HG02759 (cell line): ENCODE measurements around the gene CHD5.

ENCODE experiments used
- ATAC-seq: cut with Tn5 transposase; IDR thresholded peaks from one replicate; pipeline ENCODE4 v1.9.1; 2021; ENCODE audit warnings: mild to moderate bottlenecking, moderate library complexity; ENCODE audit not compliant: unreplicated experiment

CHD5 gene

GRCh38 chr1:6154525-6155319 lies 25.4 kb downstream of the CHD5 start:
- no peak for ATAC-seq

DNA sequence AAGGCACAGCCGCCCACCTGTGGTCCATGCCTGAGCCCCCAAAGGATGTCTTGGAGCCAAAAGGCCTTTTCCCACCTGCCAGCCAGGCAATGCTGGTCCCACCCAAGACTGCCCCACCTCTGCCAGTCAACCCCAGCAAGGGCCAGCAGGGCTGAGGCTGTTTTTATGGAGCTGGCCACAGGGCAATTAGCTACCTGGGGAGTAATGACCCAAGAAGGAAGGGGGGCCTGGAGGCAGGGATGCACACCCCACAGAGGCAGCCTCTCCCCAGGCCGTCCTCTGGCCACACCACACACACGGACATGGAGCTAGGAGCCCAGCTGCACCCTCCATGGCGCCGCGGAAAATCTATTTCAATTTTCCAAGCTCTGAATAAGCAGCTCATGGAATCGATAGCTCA lies 27.2 kb downstream of the CHD5 start:
- ATAC-seq, result no peak

GRCh38 chr1:6152181-6152580 lies 27.9 kb downstream of the CHD5 start:
- no peak for ATAC-seq

DNA sequence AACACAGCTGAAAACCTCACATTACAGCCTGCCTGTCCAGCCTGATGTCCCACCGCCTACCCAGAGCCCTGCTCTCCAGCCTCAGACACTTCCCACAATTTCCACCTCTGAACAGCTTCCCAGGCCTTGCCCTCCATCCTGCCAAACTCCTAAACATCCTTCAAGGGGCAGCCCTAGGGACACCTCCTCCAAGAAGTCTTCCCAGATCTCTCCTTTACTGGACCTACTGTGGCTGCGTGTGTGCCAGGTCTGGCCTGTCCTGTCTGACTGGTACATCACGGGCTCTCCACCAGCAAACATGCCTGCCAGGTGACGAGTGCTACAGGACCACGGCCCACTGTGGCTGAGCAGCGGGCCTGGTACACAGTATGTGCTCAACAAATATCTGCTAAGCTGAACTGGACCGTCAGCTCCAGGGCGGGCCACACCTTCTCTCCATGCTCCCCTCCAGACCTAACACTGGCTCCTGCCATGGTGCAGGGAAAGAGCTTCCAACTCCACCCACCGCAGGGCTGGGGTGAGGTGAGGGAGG lies 28.8 kb downstream of the CHD5 start:
- no peak for ATAC-seq

GRCh38 chr1:6150006-6150938 lies 29.8 kb downstream of the CHD5 start:
- ATAC-seq, result no peak

GRCh38 chr1:6149597-6149996 lies 30.5 kb downstream of the CHD5 start:
- no peak for ATAC-seq

DNA sequence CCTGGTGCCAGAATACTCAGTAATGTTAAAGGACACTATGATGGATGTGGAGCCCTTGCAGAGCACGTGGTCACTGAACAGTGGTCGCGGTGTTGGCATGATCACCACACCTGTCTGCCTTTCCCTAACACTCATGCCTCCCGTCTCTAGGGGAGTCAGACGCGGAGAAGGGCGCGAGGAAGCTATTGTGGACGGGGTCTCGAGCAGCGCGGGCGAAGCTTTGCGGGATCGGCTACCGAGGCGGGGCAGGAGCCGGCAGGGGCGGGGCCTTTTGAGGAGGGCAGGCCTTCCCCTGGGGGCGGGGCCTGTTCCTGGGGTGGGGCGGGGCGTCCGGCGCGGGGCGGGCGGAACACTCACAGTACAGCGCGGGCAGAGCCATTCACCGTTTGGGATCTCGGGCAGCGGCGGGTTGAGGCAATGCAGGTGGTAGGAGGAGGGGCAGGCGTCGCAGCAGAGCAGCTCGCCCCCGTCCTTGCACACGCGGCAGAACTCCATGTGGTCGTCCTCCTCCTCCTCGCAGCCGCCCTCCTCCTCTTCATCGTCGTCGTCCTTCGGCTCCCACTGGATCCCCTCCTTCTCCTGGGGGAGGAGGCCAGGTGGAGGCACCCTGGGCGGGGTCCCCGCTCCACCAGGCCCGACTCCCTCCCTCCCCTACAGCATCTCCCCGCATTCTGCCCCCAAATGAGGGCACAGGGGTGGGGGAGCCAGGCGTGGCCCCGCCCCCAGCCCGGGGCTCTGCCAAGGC lies 31.5 kb downstream of the CHD5 start:
- no peak for ATAC-seq

- no peak for ATAC-seq
Measured at GRCh38 chr1:6145864-6146410, 34.2 kb downstream of the CHD5 start.

DNA sequence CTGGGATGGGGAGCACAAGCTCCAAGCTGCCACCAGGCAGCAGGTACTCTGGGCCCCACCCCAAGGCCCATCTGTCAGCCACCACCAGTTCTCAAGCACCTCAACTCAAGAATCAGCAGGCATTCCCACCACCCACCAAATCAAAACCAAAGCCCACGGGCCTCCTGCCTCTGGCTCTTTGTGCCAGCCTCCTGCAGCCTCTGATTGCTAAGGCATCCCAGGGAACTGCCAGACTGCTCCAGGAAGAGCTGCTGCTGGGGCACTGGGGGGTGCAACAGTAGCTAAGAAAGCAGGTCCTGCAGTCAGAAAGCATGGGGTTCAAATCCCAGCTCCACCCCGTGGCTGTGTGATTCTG lies 34.7 kb downstream of the CHD5 start:
- no peak for ATAC-seq

DNA sequence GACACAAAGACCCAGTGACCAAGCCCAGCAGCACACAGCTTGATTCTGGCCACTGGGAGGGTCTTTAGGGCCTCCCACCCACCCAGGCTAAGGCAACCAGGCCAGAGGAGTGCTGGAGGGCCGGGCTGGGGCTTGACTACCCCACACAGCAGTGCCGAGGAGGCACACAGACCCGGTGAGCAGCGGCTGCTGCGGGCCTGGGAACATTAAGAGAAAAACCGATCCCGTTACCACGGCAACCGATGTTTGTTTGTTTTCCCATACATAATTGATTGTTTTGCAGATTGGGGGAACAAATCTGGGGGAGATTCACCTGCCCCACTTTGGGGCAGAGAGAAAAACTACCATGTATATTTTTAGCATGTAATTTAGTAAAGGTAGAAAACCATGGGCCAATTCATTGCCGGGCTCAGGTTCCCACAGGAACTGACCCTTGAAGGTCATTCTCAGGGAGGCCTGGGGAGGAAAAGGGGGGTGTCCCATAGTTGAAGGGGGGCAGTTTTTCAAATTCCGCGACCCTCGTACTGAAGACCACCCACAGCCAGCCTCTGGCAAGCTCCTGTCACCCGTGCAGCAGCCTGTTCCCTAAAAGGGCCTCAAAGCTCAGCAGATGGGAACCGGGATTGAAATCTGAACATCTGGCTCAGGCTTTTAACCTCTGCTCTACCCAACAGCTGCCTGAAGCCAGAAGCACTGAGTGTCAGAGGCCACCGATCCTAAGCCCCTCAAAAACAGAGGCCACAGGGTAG lies 35.3 kb downstream of the CHD5 start:
- no peak for ATAC-seq

- no peak for ATAC-seq
Measured at GRCh38 chr1:6144175-6144574, 35.9 kb downstream of the CHD5 start.

GRCh38 chr1:6143395-6143794 lies 36.7 kb downstream of the CHD5 start:
- ATAC-seq, result no peak

- ATAC-seq, result no peak
Measured at GRCh38 chr1:6142734-6143133, 37.4 kb downstream of the CHD5 start.

DNA sequence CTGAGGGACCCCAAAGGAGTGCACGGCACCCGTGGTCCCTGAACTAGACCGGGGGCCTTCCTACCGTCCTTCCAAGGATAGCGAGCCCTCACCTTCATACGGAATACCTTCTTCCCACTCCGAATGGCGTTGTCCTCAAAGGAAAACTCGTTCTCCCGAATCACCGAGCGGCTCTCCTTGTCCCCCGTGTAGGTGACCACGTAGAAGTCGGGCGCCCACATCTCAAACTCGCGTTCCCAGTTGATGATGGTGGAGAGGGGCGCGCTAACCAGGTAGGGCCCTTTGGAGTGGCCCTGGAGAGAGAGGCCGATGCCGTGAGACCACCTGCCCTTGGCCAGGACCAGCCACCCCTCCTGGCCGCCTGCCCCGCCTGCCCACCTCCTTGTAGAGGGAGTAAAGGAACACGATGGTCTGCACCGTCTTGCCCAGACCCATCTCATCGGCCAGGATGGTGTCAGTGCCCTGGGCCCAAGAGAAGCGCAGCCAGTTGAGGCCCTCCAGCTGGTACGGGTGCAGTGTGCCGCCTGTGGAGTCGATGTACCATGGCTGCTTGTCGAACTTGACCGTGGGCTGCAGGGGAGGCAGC lies 38.0 kb downstream of the CHD5 start:
- no peak for ATAC-seq

DNA sequence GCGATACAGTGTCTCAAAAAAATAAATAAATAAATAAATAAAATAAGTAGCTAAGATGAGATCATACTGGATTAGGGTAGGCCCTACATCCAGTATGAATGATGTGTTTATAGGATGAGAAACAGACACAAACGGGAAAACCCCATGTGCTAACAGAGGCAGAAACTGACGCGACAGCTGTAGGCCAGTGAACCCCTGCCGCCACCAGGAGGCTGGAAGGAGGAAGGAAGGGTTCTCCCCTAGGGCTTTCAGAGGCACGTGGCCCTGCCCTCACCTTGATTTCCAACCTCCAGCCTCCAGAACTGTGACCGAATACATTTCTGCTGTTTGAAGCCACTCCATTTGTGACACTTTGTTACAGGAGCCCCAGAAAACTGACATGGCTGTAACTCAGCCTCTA lies 38.5 kb downstream of the CHD5 start:
- no peak for ATAC-seq

DNA sequence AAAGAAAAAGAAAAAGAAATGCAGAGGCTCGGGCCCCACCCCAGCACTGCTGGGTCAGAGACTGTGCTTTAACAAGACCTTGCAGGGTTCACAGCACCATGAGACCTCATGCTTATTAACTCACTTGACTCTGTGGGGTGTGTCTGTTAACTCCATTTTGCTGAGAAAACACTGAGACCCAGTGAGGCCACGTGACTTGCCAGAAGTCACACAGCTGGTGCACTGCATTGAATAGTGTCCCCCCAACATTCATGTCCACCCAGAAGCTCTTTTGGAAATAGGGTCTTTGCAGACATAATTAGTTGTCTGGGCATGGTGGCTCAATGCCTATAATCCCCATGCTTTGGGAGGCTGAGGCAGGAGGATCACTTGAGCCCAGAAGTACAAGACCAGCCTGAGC lies 39.7 kb downstream of the CHD5 start:
- ATAC-seq, result no peak

DNA sequence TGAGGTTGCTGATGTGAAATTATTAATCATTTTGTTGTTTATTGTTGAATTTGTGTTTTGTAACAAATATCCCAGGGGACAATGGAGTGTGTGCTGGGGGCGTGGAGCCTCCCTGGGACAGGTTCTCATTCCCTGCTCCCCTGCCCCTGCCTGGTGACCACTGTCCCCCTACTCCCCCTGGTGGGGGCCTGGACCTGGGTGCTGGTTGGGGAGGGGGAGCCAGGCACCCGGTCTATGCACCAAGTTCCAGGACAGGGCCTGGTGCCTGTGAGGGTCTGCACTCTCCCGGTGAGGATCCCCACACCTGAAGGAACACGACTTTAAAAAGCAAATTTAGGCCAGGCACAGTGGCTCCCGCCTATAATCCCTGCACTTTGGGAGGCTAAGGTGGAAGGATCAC lies 42.4 kb downstream of the CHD5 start:
- no peak for ATAC-seq

DNA sequence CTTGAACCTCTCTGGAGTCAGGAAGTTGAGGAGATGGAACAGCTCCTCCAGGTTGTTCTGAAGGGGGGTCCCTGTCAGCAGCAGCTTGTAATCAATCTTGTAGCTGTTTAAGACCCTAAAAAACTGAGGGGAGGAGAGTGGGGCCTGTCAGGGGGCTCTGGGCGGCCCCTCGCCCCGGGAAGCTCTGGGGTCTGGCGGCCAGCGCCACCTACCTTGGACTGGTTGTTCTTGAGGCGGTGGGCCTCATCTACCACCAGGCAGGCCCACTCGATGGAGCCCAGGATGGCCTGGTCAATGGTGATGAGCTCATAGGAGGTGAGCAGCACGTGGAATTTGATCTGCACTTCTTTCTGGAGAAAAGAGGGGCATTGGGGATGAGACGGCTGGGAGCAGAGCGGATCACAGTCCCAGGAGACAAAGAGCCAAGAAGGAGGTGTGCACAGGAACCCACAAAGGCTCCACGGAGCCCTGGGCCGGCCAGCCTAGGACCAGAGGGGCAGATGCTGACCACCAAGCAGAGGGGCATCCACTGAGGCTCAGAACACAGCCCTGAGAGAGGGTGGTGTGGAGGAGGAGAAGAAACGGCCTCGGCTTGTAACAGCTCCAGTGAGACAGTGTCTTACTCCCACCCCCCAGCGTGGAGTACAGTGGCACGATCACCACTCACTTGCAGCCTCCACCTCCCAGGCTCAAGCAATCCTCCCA lies 43.5 kb downstream of the CHD5 start:
- ATAC-seq, result no peak
